Stomach (tissue), 9 donors: Measurements from ENCODE around the gene PHF2. TPM values are rescaled to one million over a fixed set of nuclear protein-coding genes. Genes with fewer than 3 reads are reported as not detected.

Experiments used
- DNase-seq, 2 donors: peaks; one replicate each; pipeline versions ENCODE4 v3.0.0 to v3.0.0-alpha.2; 2013 to 2019
- H3K27ac ChIP-seq, 5 donors: fragments of 200-600 bp in 4 of 5; sonication (generic) in 4 of 5; one replicate each; pipeline ENCODE4 v1.5.1; 2013 to 2019; ENCODE audit warnings: mild to moderate bottlenecking in 1 of 5, moderate library complexity in 1 of 5
- H3K27me3 ChIP-seq, 3 donors: fragments of 200-600 bp; sonication (generic); one replicate each; pipeline ENCODE4 v1.5.1; 2017 to 2019; ENCODE audit warnings: mixed run types in 1 of 3
- H3K36me3 ChIP-seq, 4 donors: fragments of 200-600 bp; sonication (generic); 1 replicate in 3 of 4; 2 replicates in 1 of 4; pipeline ENCODE4 v1.5.1; 2016 to 2019
- H3K4me1 ChIP-seq, 4 donors: fragments of 200-600 bp; sonication (generic); one replicate each; pipeline ENCODE4 v1.5.1; 2016 to 2019
- H3K4me3 ChIP-seq, 4 donors: fragments of 200-600 bp; sonication (generic) in 3 of 4; one replicate each; pipeline ENCODE4 v1.5.1; 2016 to 2019; ENCODE audit warnings: mild to moderate bottlenecking in 1 of 4
- H3K9me3 ChIP-seq, 4 donors: fragments of 200-600 bp; sonication (generic); one replicate each; pipeline ENCODE4 v1.5.1; 2016 to 2019
- EP300 ChIP-seq: sonication (generic); formaldehyde crosslinking; IDR thresholded peaks from one replicate; pipeline ENCODE4 v1.6.1; 2017; ENCODE audit warnings: antibody characterized with exemption
- POLR2A ChIP-seq, 4 donors: fragments of 450-650 bp; IDR thresholded peaks; one replicate each; pipeline ENCODE4 v1.6.1; 2016; ENCODE audit warnings: antibody characterized with exemption in 4 of 4, control low read depth in 2 of 4, mild to moderate bottlenecking in 1 of 4, moderate library complexity in 1 of 4
- POLR2AphosphoS5 ChIP-seq, 3 donors: sonication (generic); formaldehyde crosslinking; IDR thresholded peaks; one replicate each; pipeline ENCODE4 v1.6.1; 2016; ENCODE audit warnings: antibody characterized with exemption in 3 of 3
- WGBS, 5 donors: extraction: QIAGEN DNeasy Blood & Tissue Kit in 3 of 5; methylation state at CpG; one replicate each; pipeline versions ENCODE4 v1.1.5 to v1.1.7; 2013 to 2018; 5-methylcytosine and 5-hydroxymethylcytosine counted together
- intact Hi-C: fragments of 100-400 bp; cut with DNase I; formaldehyde crosslinking; loops from one replicate; pipeline ENCODE4 v1.15.1; 2023; ENCODE audit warnings: low total_unique reads
- polyA plus RNA-seq, 3 donors: library from polyadenylated mRNA; stranded (reverse); fragments of 200-250 nt; gene quantifications; one replicate each; pipeline ENCODE4 v1.2.3, GENCODE V29; 2013
- total RNA-seq, 5 donors: library from RNA; depleted of rRNA; stranded (reverse); fragments of >200 nt; gene quantifications; one replicate each; pipeline versions ENCODE4 v1.1.0 to v1.2.3, GENCODE V29; 2014 to 2016
- TF ChIP-seq, protein P1 (sequence below), 7 experiments: fragments of 450-650 bp in 4 of 7; fragments of 200-600 bp in 3 of 7; sonication (generic) in 3 of 7; IDR thresholded peaks; one replicate each; pipeline ENCODE4 v1.5.1; 2016 to 2019; ENCODE audit warnings: antibody characterized with exemption in 7 of 7, control low read depth in 2 of 7, mild to moderate bottlenecking in 1 of 7
- donor health status: healthy with polysubstance abuse.
- donor health status: Bipolar disorder and iron deficiency.
- donor health status: healthy.

Gene PHF2
- total and polyA plus RNA-seq, 8 donors: 14.2 to 58.0 (median 19.5) TPM

DNA sequence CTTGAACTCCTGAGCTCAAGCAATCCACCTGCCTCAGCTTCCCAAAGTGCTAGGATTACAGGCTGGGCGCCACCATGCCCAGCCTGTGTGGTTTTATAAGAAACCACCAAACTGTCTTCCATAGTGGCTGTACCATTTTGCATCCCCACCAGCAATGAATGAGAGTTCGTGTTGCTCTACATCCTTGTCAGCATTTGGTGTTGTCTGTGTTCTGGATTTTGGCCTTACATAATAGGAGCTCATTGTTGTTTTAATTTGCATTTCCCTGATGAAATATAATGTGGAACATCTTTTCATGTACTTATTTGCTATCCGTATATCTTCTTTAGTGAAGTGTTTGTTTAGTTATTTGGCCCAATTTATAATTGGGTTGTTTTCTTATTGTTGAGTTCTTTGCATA is 29.8 kb downstream of the PHF2 start:
- DNase-seq: no peak
- peaks cover 0 to 6% (median 1%) of the 10 kb centered on the region in 4 donors for H3K4me1 ChIP-seq
- H3K9me3 ChIP-seq: peaks cover 0 to 17% (median 10%) of the 10 kb centered on the region in 4 donors
- no peak overlapping the region for H3K27ac ChIP-seq
- TF ChIP-seq POLR2A (IDR thresholded peaks at IDR 0.05): no peak
- TF ChIP-seq POLR2AphosphoS5 (IDR thresholded peaks at IDR 0.05): no peak
- no peak for TF ChIP-seq EP300
- TF ChIP-seq, protein P1, sequence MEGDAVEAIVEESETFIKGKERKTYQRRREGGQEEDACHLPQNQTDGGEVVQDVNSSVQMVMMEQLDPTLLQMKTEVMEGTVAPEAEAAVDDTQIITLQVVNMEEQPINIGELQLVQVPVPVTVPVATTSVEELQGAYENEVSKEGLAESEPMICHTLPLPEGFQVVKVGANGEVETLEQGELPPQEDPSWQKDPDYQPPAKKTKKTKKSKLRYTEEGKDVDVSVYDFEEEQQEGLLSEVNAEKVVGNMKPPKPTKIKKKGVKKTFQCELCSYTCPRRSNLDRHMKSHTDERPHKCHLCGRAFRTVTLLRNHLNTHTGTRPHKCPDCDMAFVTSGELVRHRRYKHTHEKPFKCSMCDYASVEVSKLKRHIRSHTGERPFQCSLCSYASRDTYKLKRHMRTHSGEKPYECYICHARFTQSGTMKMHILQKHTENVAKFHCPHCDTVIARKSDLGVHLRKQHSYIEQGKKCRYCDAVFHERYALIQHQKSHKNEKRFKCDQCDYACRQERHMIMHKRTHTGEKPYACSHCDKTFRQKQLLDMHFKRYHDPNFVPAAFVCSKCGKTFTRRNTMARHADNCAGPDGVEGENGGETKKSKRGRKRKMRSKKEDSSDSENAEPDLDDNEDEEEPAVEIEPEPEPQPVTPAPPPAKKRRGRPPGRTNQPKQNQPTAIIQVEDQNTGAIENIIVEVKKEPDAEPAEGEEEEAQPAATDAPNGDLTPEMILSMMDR (IDR thresholded peaks at IDR 0.05): no peak
- 58 to 95% (median 63%) methylated on average over 3 of the region's 3 CpGs for WGBS, 5 donors
- no peak overlapping the region for H3K4me3 ChIP-seq
- H3K27me3 ChIP-seq: no peaks in the 10 kb centered on the region
- intact Hi-C loops: no loop called here
- H3K36me3 ChIP-seq: no peaks in the 10 kb centered on the region

DNA sequence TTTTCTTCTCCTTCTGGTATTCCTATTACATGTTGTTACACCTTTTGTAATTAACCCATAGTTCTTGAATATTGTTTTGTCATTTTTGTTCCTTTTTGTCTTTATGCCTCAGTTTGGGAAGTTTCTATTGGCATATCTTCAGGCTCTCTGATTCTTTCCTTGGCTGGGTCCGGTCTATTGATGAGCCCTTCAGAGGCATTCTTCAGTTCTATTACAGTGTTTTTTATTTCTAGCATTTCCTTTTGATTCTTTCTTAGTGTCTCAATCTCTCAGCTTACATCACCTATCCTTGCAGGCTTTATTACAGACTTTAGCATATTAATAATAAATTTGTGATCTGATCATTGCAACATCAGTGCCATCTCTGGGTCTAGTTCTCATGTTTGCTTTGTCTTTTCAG is 33.8 kb downstream of the PHF2 start:
- H3K27me3 ChIP-seq: no peaks in the 10 kb centered on the region
- intact Hi-C loops: no loop called here
- no peaks in the 10 kb centered on the region for H3K36me3 ChIP-seq
- no peak overlapping the region for H3K27ac ChIP-seq
- WGBS, 5 donors: 98 to 100% (median 100%) methylated on average over 1 of the region's 1 CpG
- peaks cover 0 to 17% (median 10%) of the 10 kb centered on the region in 4 donors for H3K9me3 ChIP-seq
- no peak for TF ChIP-seq EP300
- TF ChIP-seq, protein P1 (IDR thresholded peaks at IDR 0.05): no peak
- H3K4me3 ChIP-seq: no peak overlapping the region
- peaks cover 10 to 27% (median 18%) of the 10 kb centered on the region in 4 donors for H3K4me1 ChIP-seq
- no peak for DNase-seq

DNA sequence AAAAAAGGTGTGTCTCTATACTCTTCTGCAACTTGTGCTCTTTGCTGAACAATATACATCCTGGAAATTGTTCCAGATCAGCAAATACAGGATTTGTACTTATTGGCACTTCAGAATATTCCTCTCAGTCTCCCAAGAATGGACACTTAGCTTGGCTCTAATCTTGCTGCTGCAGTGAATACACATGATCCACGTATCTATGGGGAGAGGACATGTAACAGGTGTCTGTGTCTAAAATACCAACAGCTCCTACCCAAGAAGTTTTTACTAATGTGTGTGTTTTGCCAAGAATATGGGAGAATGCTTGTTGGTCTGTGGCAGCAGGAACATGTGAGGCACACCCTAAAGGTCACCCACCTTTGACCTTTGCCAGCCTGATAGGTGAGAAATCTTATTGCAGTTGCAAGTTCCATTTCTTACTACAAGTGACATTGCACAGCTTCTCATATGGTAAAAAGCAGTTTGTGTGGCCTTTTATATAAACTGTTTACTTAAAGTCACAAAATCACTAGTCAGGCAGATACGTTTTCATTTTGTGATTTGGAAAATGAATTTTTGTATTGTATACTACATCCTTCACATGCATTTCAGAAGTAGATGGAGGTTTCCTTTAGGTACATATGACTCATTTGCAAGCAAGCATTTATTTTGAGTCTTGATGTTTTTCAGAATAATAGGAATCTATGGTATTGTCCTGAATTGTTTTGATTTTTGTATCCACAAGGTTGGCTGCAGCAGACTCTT is 35.8 kb downstream of the PHF2 start:
- TF ChIP-seq POLR2A (IDR thresholded peaks at IDR 0.05) (no peak), EP300 (no peak), POLR2AphosphoS5 (IDR thresholded peaks at IDR 0.05) (no peak)
- TF ChIP-seq, protein P1 (IDR thresholded peaks at IDR 0.05): no peak
- Histone ChIP-seq H3K27me3 (no peaks in the 10 kb centered on the region), H3K4me1 (peaks cover 14 to 44% (median 21%) of the 10 kb centered on the region in 4 donors), H3K27ac (no peak overlapping the region), H3K9me3 (peaks cover 0 to 17% (median 10%) of the 10 kb centered on the region in 4 donors), H3K36me3 (no peaks in the 10 kb centered on the region), H3K4me3 (no peak overlapping the region)
- 17 to 38% (median 21%) methylated on average over 2 of the region's 2 CpGs for WGBS, 5 donors
- DNase-seq: no peak
- intact Hi-C loops: no loop called here

DNA sequence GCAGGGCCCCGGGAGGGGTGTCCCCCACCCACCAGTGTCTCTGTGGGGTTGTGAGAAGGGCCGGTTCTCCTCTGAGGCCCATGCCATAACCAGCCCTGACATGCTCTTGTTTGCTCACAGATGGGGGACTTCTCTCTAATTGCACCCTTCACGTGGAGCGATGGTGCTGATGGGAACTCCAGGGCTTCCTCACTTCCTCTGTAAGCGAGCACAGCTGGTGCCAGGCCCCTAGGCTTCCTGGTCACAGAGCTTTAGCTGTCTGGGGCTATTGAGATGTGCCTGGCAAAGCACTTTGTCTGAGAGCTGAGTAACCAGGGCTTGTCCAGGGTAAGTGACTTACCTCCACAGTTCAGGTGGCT is 36.4 kb downstream of the PHF2 start:
- intact Hi-C loops: no loop called here
- TF ChIP-seq, protein P1 (IDR thresholded peaks at IDR 0.05): no peak
- no peak for TF ChIP-seq EP300
- no peak for TF ChIP-seq POLR2AphosphoS5 (IDR thresholded peaks at IDR 0.05)
- TF ChIP-seq POLR2A (IDR thresholded peaks at IDR 0.05): no peak

More for the DNA sequence above, 36.4 kb downstream of the PHF2 start:
- H3K4me1 ChIP-seq: peaks cover 14 to 47% (median 23%) of the 10 kb centered on the region in 4 donors
- no peak overlapping the region for H3K27ac ChIP-seq
- DNase-seq: peak in 1 of 2 donors; percentile 59
- H3K36me3 ChIP-seq: peaks cover 0 to 1% (median 0%) of the 10 kb centered on the region in 4 donors
- WGBS, 5 donors: 48 to 66% (median 63%) methylated on average over 5 of the region's 5 CpGs
- H3K9me3 ChIP-seq: peaks cover 0 to 17% (median 10%) of the 10 kb centered on the region in 4 donors
- H3K4me3 ChIP-seq: no peak overlapping the region
- no peaks in the 10 kb centered on the region for H3K27me3 ChIP-seq
